H9 (cell line): ENCODE results near the gene PRSS57. TPM values are rescaled to one million over a fixed set of nuclear protein-coding genes. Genes with fewer than 3 reads are reported as not detected.

ENCODE experiments used
- DNase-seq: peaks from one replicate; pipeline ENCODE4 v3.0.0-alpha.2; 2017
- H2AFZ ChIP-seq: one replicate; pipeline ENCODE4 v1.6.1; 2013; ENCODE audit warnings: mild to moderate bottlenecking, low read length, control low read depth, moderate library complexity
- H2AK5ac ChIP-seq: 2 replicates; pipeline ENCODE4 v1.6.1; 2013; ENCODE audit warnings: low read length, control low read depth, mixed read lengths; ENCODE audit not compliant: insufficient read length
- H2BK120ac ChIP-seq: one replicate; pipeline ENCODE4 v1.6.1; 2013; ENCODE audit warnings: low read depth, mild to moderate bottlenecking, low read length, control low read depth, inconsistent platforms; ENCODE audit not compliant: poor library complexity, severe bottlenecking
- H2BK12ac ChIP-seq: 2 replicates; pipeline ENCODE4 v1.6.1; 2013; ENCODE audit warnings: low read length, control low read depth, mixed read lengths, low read depth; ENCODE audit not compliant: insufficient read length
- H2BK15ac ChIP-seq: 2 replicates; pipeline ENCODE4 v1.6.1; 2013; ENCODE audit warnings: low read depth, low read length, control low read depth
- H2BK20ac ChIP-seq: one replicate; pipeline ENCODE4 v1.6.1; 2013; ENCODE audit warnings: low read depth, mild to moderate bottlenecking, low read length, control low read depth, inconsistent platforms; ENCODE audit not compliant: poor library complexity, severe bottlenecking
- H2BK5ac ChIP-seq: 2 replicates; pipeline ENCODE4 v1.6.1; 2013; ENCODE audit warnings: low read length, control low read depth, mixed read lengths; ENCODE audit not compliant: insufficient read length
- H3K14ac ChIP-seq: 2 replicates; pipeline ENCODE4 v1.6.1; 2013; ENCODE audit warnings: low read length, control low read depth; ENCODE audit not compliant: insufficient read depth
- H3K18ac ChIP-seq: 2 replicates; pipeline ENCODE4 v1.6.1; 2013; ENCODE audit warnings: low read depth, mild to moderate bottlenecking, mixed read lengths, low read length, control low read depth; ENCODE audit not compliant: insufficient read length
- H3K23ac ChIP-seq: 2 replicates; pipeline ENCODE4 v1.6.1; 2013; ENCODE audit warnings: low read length, control low read depth, mixed read lengths, low read depth; ENCODE audit not compliant: insufficient read length
- H3K23me2 ChIP-seq: 2 replicates; pipeline ENCODE4 v1.6.1; 2013; ENCODE audit warnings: low read depth, mild to moderate bottlenecking, mixed read lengths, low read length, control low read depth; ENCODE audit not compliant: insufficient read length, poor library complexity, severe bottlenecking
- H3K27ac ChIP-seq: 2 replicates; pipeline ENCODE4 v1.5.1; 2013; ENCODE audit warnings: low read length, control low read depth, mixed read lengths, low read depth; ENCODE audit not compliant: insufficient read length
- H3K27me3 ChIP-seq: 2 replicates; pipeline ENCODE4 v1.6.1; 2013; ENCODE audit warnings: low read length, control low read depth, inconsistent platforms; ENCODE audit not compliant: insufficient read depth
- H3K4ac ChIP-seq: 2 replicates; pipeline ENCODE4 v1.6.1; 2013; ENCODE audit warnings: low read depth, mild to moderate bottlenecking, control low read depth, inconsistent platforms, low read length, moderate library complexity
- H3K4me1 ChIP-seq: 2 replicates; pipeline ENCODE4 v1.6.1; 2013; ENCODE audit warnings: low read length, control low read depth, inconsistent platforms; ENCODE audit not compliant: insufficient read depth
- H3K4me2 ChIP-seq: 2 replicates; pipeline ENCODE4 v1.6.1; 2013; ENCODE audit warnings: low read length, control low read depth, mixed read lengths; ENCODE audit not compliant: insufficient read length, insufficient read depth
- H3K56ac ChIP-seq: 2 replicates; pipeline ENCODE4 v1.6.1; 2013; ENCODE audit warnings: low read depth, mild to moderate bottlenecking, mixed read lengths, low read length, control low read depth; ENCODE audit not compliant: insufficient read length
- H3K79me1 ChIP-seq: 2 replicates; pipeline ENCODE4 v1.6.1; 2013; ENCODE audit warnings: low read depth, mild to moderate bottlenecking, moderate library complexity, low read length, control low read depth, inconsistent platforms; ENCODE audit not compliant: insufficient read depth, poor library complexity, severe bottlenecking
- H3K79me2 ChIP-seq: 2 replicates; pipeline ENCODE4 v1.6.1; 2013; ENCODE audit warnings: low read length, control low read depth, inconsistent platforms; ENCODE audit not compliant: insufficient read depth
- H3K9ac ChIP-seq: 2 replicates; pipeline ENCODE4 v1.6.1; 2013; ENCODE audit warnings: low read length, control low read depth, mixed read lengths; ENCODE audit not compliant: insufficient read length; ENCODE audit errors: extremely low read depth
- H3K9me3 ChIP-seq: one replicate; pipeline ENCODE4 v1.6.1; 2013; ENCODE audit warnings: low read depth, low read length, inconsistent platforms; ENCODE audit not compliant: control insufficient read depth
- H3T11ph ChIP-seq: one replicate; pipeline ENCODE4 v1.6.1; 2013; ENCODE audit warnings: mild to moderate bottlenecking, low read length, control low read depth, inconsistent platforms
- H4K20me1 ChIP-seq: one replicate; pipeline ENCODE4 v1.6.1; 2013; ENCODE audit not compliant: control insufficient read depth, insufficient read length, insufficient read depth
- H4K5ac ChIP-seq: 2 replicates; pipeline ENCODE4 v1.6.1; 2013; ENCODE audit warnings: low read depth, mild to moderate bottlenecking, mixed read lengths, low read length, control low read depth; ENCODE audit not compliant: insufficient read length
- H4K8ac ChIP-seq: replicated peaks from 2 replicates; pipeline ENCODE4 v1.6.1; 2013; ENCODE audit warnings: low read length, control low read depth, mixed read lengths, low read depth; ENCODE audit not compliant: insufficient read length
- H4K91ac ChIP-seq: 2 replicates; pipeline ENCODE4 v1.6.1; 2013; ENCODE audit warnings: low read depth, mild to moderate bottlenecking, moderate library complexity, mixed read lengths, low read length, control low read depth; ENCODE audit not compliant: insufficient read length
- H3K27ac Mint-ChIP-seq, 3 experiments: 2 replicates in 2 of 3; 3 replicates in 1 of 3; pipeline ENCODE4 v1.8.0; 2020 to 2021; ENCODE audit warnings: mixed read lengths in 3 of 3, mild to moderate bottlenecking in 1 of 3, moderate library complexity in 1 of 3
- H3K27me3 Mint-ChIP-seq: 2 replicates; pipeline ENCODE4 v1.8.0; 2021; ENCODE audit warnings: low read depth, mild to moderate bottlenecking, moderate library complexity, mixed read lengths
- H3K36me3 Mint-ChIP-seq, 3 experiments: 2 replicates in 2 of 3; 3 replicates in 1 of 3; pipeline ENCODE4 v1.8.0; 2020 to 2021; ENCODE audit warnings: low read depth in 3 of 3, mixed read lengths in 3 of 3; ENCODE audit not compliant: insufficient read depth in 1 of 3
- H3K4me1 Mint-ChIP-seq, 2 experiments: 2 replicates each; pipeline ENCODE4 v1.8.0; 2020; ENCODE audit warnings: mixed read lengths in 2 of 2
- H3K4me3 Mint-ChIP-seq, 2 experiments: 2 replicates in 1 of 2; 3 replicates in 1 of 2; pipeline ENCODE4 v1.8.0; 2020 to 2021; ENCODE audit warnings: mild to moderate bottlenecking in 2 of 2, mixed read lengths in 2 of 2, moderate library complexity in 1 of 2
- H3K9me3 Mint-ChIP-seq, 2 experiments: 2 replicates in 1 of 2; 3 replicates in 1 of 2; pipeline ENCODE4 v1.8.0; 2020; ENCODE audit warnings: mild to moderate bottlenecking in 2 of 2, mixed read lengths in 2 of 2, moderate library complexity in 1 of 2
- CTCF ChIP-seq: fragments of 200-600 bp; sonication (generic); conservative IDR thresholded peaks from 3 replicates; pipeline ENCODE4 v1.8.0; 2021; ENCODE audit warnings: antibody characterized with exemption, mild to moderate bottlenecking
- WGBS: extraction: QIAGEN DNeasy Blood & Tissue Kit; methylation state at CpG from one replicate; pipeline ENCODE4 v1.1.7; 2013; ENCODE audit warnings: missing lambda C conversion rate, low lambda C conversion rate, mixed read lengths; ENCODE audit not compliant: insufficient read length; ENCODE audit errors: extremely low coverage; 5-methylcytosine and 5-hydroxymethylcytosine counted together
- total RNA-seq: library from RNA; stranded (reverse); gene quantifications from 2 replicates; pipeline ENCODE4 v1.2.1, GENCODE V29; 2021

The PRSS57 gene
- total RNA-seq, 1 experiment from 2014 or later = not detected

GRCh38 chr19:704447-704741, 9.1 kb upstream of the PRSS57 start:
- Histone ChIP-seq H3K79me2 (no peaks in the 10 kb centered on the region), H3K79me1 (no peaks in the 10 kb centered on the region), H3K9me3 (no peaks in the 10 kb centered on the region), H3K14ac (no peak overlapping the region), H3K9ac (no peak overlapping the region), H3K56ac (no peak overlapping the region), H2BK120ac (no peak overlapping the region), H3K18ac (no peak overlapping the region), H3K27ac (no peak overlapping the region), H3K27me3 (no peaks in the 10 kb centered on the region), H3K23ac (no peak overlapping the region), H2BK20ac (no peak overlapping the region), H4K5ac (no peak overlapping the region), H3K23me2 (peaks cover 3% of the 10 kb centered on the region), H4K8ac (no peak overlapping the region), H2AK5ac (no peak overlapping the region), H2BK5ac (no peak overlapping the region), H2BK12ac (no peak overlapping the region), H4K91ac (no peak overlapping the region), H2AFZ (no peak overlapping the region), H2BK15ac (no peak overlapping the region), H3K4me1 (no peaks in the 10 kb centered on the region; the same call in 1 of the 2 replicates), H4K20me1 (no peaks in the 10 kb centered on the region), H3K4ac (no peak overlapping the region), H3K4me2 (peak overlapping the region; percentile 35), H3T11ph (no peak overlapping the region)
- no peak for DNase-seq
- Mint-ChIP-seq H3K4me3 (peak overlapping the region; percentile 38 to 60; a peak in 4 of 5 replicates), H3K36me3 (peaks cover 0 to 5% (median 3%) of the 10 kb centered on the region in 3 experiments; a peak in 3 of 7 replicates), H3K27me3 (peaks cover 19% of the 10 kb centered on the region), H3K27ac (no peak overlapping the region), H3K4me1 (peaks cover 3 to 7% of the 10 kb centered on the region in 2 experiments; a peak in 3 of 4 replicates), H3K9me3 (peaks cover 8 to 9% of the 10 kb centered on the region in 2 experiments)
- no peak for TF ChIP-seq CTCF
- WGBS = no CpG with 5 or more reads among the region's 14 CpGs
